ENCODE measurements around the gene OSR1. TPM values are rescaled to one million over a fixed set of nuclear protein-coding genes. Genes with fewer than 3 reads are reported as not detected.
A peak's percentile ranks its signal among the peaks of the same experiment; 100 is the strongest.
"Not testable (repeated sequence)": the region's sequence is repeated elsewhere in the genome, so short reads cannot be mapped to it uniquely, and the experiment has no call there.

The OSR1 gene
- 0.93 and 1.1 TPM in 2 replicates for polyA plus RNA-seq (2013)

DNA sequence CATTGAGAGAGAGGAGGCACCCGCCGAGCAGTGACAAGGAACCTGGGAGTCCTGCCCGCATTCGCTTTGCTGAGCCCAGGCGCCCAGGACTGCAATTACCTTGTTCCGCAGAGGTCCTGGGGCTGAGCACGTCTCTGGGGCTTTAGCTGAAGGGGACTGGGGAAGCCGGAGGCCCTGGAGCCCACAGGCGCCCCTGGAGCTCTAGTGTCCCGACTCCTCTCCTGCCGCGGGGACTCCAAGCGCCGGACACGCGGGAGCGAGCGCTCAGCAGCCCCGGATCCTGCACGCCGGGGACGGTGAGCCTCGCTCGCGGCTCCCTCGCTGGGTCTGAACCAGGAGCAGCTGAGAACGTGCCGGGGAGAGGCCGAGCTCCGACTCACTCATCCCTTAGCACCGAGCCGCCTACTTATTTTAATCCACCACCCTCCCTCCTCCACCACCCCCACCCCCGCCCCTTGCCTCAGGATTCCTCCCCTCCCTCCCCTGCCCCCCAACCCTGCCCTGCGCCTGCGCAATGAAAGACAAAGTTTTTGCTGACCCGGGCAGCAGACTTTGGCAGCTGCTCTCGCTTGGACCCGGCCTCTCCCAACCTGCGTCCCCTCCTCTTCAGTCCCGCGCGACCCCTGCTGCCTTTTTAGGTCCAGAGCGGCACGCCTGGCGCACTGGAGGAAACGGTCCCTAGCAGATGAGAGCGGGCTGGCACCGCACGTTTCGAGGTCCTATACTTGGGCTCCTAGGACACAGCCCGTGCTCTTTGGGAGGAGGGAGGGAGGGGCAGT lies at the start of gene OSR1:
OSR1 (minus strand) TSS at position 382 of the 779 bp plus-strand sequence. CDS start 4,818 bp downstream, outside the sequence.
- Histone ChIP-seq H3K79me1 (ENCODE audit: low read length) (peaks cover 3% of the 10 kb centered on the region), H2AFZ (ENCODE audit: insufficient read depth, low read length, poor library complexity) (peak within 1 kb of the TSS; percentile 50), H3K9ac (ENCODE audit: low read length) (no peak within 1 kb of the TSS), H3K4me1 (ENCODE audit: control insufficient read depth in 1 of 2, insufficient read depth in 2 of 2, low read length in 2 of 2) (peaks cover 25 to 30% of the 10 kb centered on the region in 2 experiments), H3K4me3 (ENCODE audit: low read depth, low read length) (peak within 1 kb of the TSS; percentile 58), H3K18ac (ENCODE audit: low read length) (no peak within 1 kb of the TSS), H3K36me3 (ENCODE audit: control insufficient read depth in 1 of 2, insufficient read depth in 2 of 2, low read length in 2 of 2) (no peaks in the 10 kb centered on the region), H3K9me3 (ENCODE audit: insufficient read depth, low read depth, low read length) (peaks cover 10% of the 10 kb centered on the region), H2BK12ac (ENCODE audit: low read length) (no peak within 1 kb of the TSS), H3K14ac (ENCODE audit: low read length) (no peak within 1 kb of the TSS), H4K91ac (ENCODE audit: low read depth, low read length) (no peak within 1 kb of the TSS), H3K27ac (ENCODE audit: low read depth, low read length) (no peak within 1 kb of the TSS), H2BK120ac (ENCODE audit: insufficient read depth, low read length, poor library complexity) (no peak within 1 kb of the TSS), H4K8ac (ENCODE audit: low read depth, low read length) (no peak within 1 kb of the TSS), H3K27me3 (ENCODE audit: insufficient read depth, low read length) (peaks cover 87% of the 10 kb centered on the region), H3K23ac (ENCODE audit: low read length) (no peak within 1 kb of the TSS), H2BK5ac (ENCODE audit: low read depth, low read length, poor library complexity) (no peak within 1 kb of the TSS), H3K4me2 (ENCODE audit: low read length) (peak within 1 kb of the TSS; percentile 93), H3K79me2 (ENCODE audit: control insufficient read depth, insufficient read depth, low read length, poor library complexity) (no peaks in the 10 kb centered on the region), H2AK5ac (ENCODE audit: low read length) (no peak within 1 kb of the TSS), H4K12ac (ENCODE audit: low read depth, low read length) (no peak within 1 kb of the TSS), H3K4ac (ENCODE audit: low read depth, low read length) (no peak within 1 kb of the TSS)
- peak in 1 of 2 donors; percentile 64 for DNase-seq
- WGBS (ENCODE audit: extremely low coverage, insufficient coverage, insufficient read length) = no CpG with 5 or more reads among the region's 51 CpGs

DNA sequence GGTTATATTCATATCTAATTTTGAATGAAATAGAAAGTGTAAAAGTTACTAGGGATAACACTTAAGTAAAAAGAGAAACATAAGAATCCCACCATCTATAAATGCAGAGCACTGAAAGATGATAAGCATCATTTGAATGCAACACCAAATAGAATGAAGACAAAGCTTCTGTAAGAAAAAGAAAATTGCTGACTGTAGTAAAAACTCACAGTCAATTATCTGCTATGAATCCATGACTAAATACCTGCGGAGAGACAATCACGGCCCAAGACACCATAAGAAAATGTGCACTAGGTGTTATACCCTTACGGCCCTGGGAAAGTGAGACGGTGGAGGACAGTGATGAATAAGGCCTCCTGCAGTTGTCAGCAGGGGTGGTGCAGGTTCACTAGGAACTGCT lies 45.4 kb upstream of the OSR1 start:
- H3K14ac ChIP-seq (ENCODE audit: low read length) = no peak overlapping the region
- DNase-seq = no peak
- H3K79me1 ChIP-seq (ENCODE audit: low read length) = no peaks in the 10 kb centered on the region
- H2BK5ac ChIP-seq (ENCODE audit: low read depth, low read length, poor library complexity) = no peak overlapping the region
- H3K9ac ChIP-seq (ENCODE audit: low read length) = no peak overlapping the region
- no peak overlapping the region for H3K23ac ChIP-seq (ENCODE audit: low read length)
- H4K12ac ChIP-seq (ENCODE audit: low read depth, low read length) = no peak overlapping the region
- H3K27ac ChIP-seq (ENCODE audit: low read depth, low read length) = no peak overlapping the region
- H3K4me2 ChIP-seq (ENCODE audit: low read length) = no peak overlapping the region
- no peak overlapping the region for H2BK12ac ChIP-seq (ENCODE audit: low read length)
- no peaks in the 10 kb centered on the region for H3K4me1 ChIP-seq (ENCODE audit: control insufficient read depth in 1 of 2, insufficient read depth in 2 of 2, low read length in 2 of 2)
- no peaks in the 10 kb centered on the region for H3K27me3 ChIP-seq (ENCODE audit: insufficient read depth, low read length)
- no peak overlapping the region for H4K8ac ChIP-seq (ENCODE audit: low read depth, low read length)
- H4K91ac ChIP-seq (ENCODE audit: low read depth, low read length) = no peak overlapping the region
- no peak overlapping the region for H2BK120ac ChIP-seq (ENCODE audit: insufficient read depth, low read length, poor library complexity)
- no peak overlapping the region for H2AK5ac ChIP-seq (ENCODE audit: low read length)
- H2AFZ ChIP-seq (ENCODE audit: insufficient read depth, low read length, poor library complexity) = no peak overlapping the region
- H3K9me3 ChIP-seq (ENCODE audit: insufficient read depth, low read depth, low read length) = no peaks in the 10 kb centered on the region
- no peak overlapping the region for H3K4me3 ChIP-seq (ENCODE audit: low read depth, low read length)
- H3K36me3 ChIP-seq (ENCODE audit: control insufficient read depth in 1 of 2, insufficient read depth in 2 of 2, low read length in 2 of 2) = no peaks in the 10 kb centered on the region
- no peak overlapping the region for H3K18ac ChIP-seq (ENCODE audit: low read length)
- H3K4ac ChIP-seq (ENCODE audit: low read depth, low read length) = no peak overlapping the region
- H3K79me2 ChIP-seq (ENCODE audit: control insufficient read depth, insufficient read depth, low read length, poor library complexity) = no peaks in the 10 kb centered on the region
- no CpG with 5 or more reads among the region's 4 CpGs for WGBS (ENCODE audit: extremely low coverage, insufficient coverage, insufficient read length)

DNA sequence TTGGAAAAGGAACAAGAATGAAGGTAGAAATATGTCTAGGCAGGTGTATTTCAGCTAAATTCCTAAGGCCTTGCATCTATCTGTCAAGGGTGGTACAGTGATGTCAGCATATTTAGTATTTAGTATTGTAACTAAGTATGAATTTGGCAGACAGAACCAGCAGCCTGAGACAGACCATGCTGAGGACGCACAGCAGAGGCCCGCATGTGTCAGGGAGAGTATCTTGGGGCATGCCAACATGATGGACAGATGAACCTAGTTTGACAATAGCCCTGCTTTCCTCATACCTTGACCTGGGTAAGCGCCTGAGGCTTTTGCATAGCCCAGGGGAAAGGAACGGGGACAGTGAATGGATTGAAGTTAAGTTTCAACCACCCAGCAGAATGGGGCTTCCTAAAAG lies 33.8 kb upstream of the OSR1 start:
- H3K4me3 ChIP-seq (ENCODE audit: low read depth, low read length) = no peak overlapping the region
- no CpG with 5 or more reads among the region's 4 CpGs for WGBS (ENCODE audit: extremely low coverage, insufficient coverage, insufficient read length)
- H3K36me3 ChIP-seq (ENCODE audit: control insufficient read depth in 1 of 2, insufficient read depth in 2 of 2, low read length in 2 of 2) = no peaks in the 10 kb centered on the region
- H2AK5ac ChIP-seq (ENCODE audit: low read length) = no peak overlapping the region
- H2BK5ac ChIP-seq (ENCODE audit: low read depth, low read length, poor library complexity) = no peak overlapping the region
- H3K27me3 ChIP-seq (ENCODE audit: insufficient read depth, low read length) = no peaks in the 10 kb centered on the region
- peak; percentile 89 to 90 for DNase-seq
- no peak overlapping the region for H2BK120ac ChIP-seq (ENCODE audit: insufficient read depth, low read length, poor library complexity)
- H4K8ac ChIP-seq (ENCODE audit: low read depth, low read length) = no peak overlapping the region
- H3K9me3 ChIP-seq (ENCODE audit: insufficient read depth, low read depth, low read length) = no peaks in the 10 kb centered on the region
- H3K18ac ChIP-seq (ENCODE audit: low read length) = no peak overlapping the region
- no peak overlapping the region for H2BK12ac ChIP-seq (ENCODE audit: low read length)
- no peak overlapping the region for H3K27ac ChIP-seq (ENCODE audit: low read depth, low read length)
- no peak overlapping the region for H4K12ac ChIP-seq (ENCODE audit: low read depth, low read length)
- H3K9ac ChIP-seq (ENCODE audit: low read length) = no peak overlapping the region
- H4K91ac ChIP-seq (ENCODE audit: low read depth, low read length) = no peak overlapping the region
- H3K4ac ChIP-seq (ENCODE audit: low read depth, low read length) = no peak overlapping the region
- H3K4me1 ChIP-seq (ENCODE audit: control insufficient read depth in 1 of 2, insufficient read depth in 2 of 2, low read length in 2 of 2) = no peaks in the 10 kb centered on the region
- no peak overlapping the region for H3K23ac ChIP-seq (ENCODE audit: low read length)
- H3K4me2 ChIP-seq (ENCODE audit: low read length) = no peak overlapping the region
- H2AFZ ChIP-seq (ENCODE audit: insufficient read depth, low read length, poor library complexity) = no peak overlapping the region
- no peaks in the 10 kb centered on the region for H3K79me1 ChIP-seq (ENCODE audit: low read length)
- no peaks in the 10 kb centered on the region for H3K79me2 ChIP-seq (ENCODE audit: control insufficient read depth, insufficient read depth, low read length, poor library complexity)
- no peak overlapping the region for H3K14ac ChIP-seq (ENCODE audit: low read length)

DNA sequence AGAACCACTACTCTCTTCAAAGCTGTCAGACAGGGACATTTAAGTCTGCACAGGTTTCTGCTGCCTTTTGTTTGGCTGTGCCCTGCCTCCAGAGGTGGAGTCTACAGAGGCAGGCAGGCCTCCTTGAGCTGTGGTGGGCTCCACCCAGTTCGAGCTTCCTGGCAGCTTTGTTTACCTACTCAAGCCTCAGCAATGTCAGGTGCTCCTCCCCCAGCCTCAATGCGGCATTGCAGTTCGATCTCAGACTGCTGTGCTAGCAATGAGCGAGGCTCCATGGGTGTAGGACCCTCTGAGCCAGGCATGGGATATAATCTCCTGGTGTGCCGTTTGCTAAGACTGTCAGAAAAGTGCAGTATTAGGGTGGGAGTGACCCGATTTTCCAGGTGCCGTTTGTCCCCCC lies 31.0 kb upstream of the OSR1 start:
- not testable (repeated sequence) for H3K23ac ChIP-seq (ENCODE audit: low read length); H2BK5ac ChIP-seq (ENCODE audit: low read depth, low read length, poor library complexity); H3K18ac ChIP-seq (ENCODE audit: low read length); H3K27ac ChIP-seq (ENCODE audit: low read depth, low read length); H3K4me1 ChIP-seq (ENCODE audit: control insufficient read depth in 1 of 2, insufficient read depth in 2 of 2, low read length in 2 of 2); H2AK5ac ChIP-seq (ENCODE audit: low read length); H3K9ac ChIP-seq (ENCODE audit: low read length); H3K4me2 ChIP-seq (ENCODE audit: low read length); H3K14ac ChIP-seq (ENCODE audit: low read length); H3K4me3 ChIP-seq (ENCODE audit: low read depth, low read length); H3K79me2 ChIP-seq (ENCODE audit: control insufficient read depth, insufficient read depth, low read length, poor library complexity); H2AFZ ChIP-seq (ENCODE audit: insufficient read depth, low read length, poor library complexity); H3K36me3 ChIP-seq (ENCODE audit: control insufficient read depth in 1 of 2, insufficient read depth in 2 of 2, low read length in 2 of 2); H4K8ac ChIP-seq (ENCODE audit: low read depth, low read length); H2BK120ac ChIP-seq (ENCODE audit: insufficient read depth, low read length, poor library complexity); H4K12ac ChIP-seq (ENCODE audit: low read depth, low read length); H3K79me1 ChIP-seq (ENCODE audit: low read length); H3K4ac ChIP-seq (ENCODE audit: low read depth, low read length); H2BK12ac ChIP-seq (ENCODE audit: low read length); H3K9me3 ChIP-seq (ENCODE audit: insufficient read depth, low read depth, low read length); H3K27me3 ChIP-seq (ENCODE audit: insufficient read depth, low read length); DNase-seq; H4K91ac ChIP-seq (ENCODE audit: low read depth, low read length)
- WGBS (ENCODE audit: extremely low coverage, insufficient coverage, insufficient read length) = no CpG with 5 or more reads among the region's 7 CpGs
